Activated naive CD8-positive, alpha-beta T cell treated with anti-CD3 and anti-CD28 coated beads, Interleukin-2, amount 50 U/mL, for 24 hours (primary cell): ENCODE data around the gene IQGAP2.
"Not testable (repeated sequence)": the region's sequence is repeated elsewhere in the genome, so short reads cannot be mapped to it uniquely, and the experiment has no call there.

ENCODE experiments used
- ATAC-seq: fragments of 150-1000 bp; cut with Tn5 transposase; one replicate; pipeline ENCODE4 v1.10.0; 2021
- DNase-seq: peaks from one replicate; pipeline ENCODE4 v3.0.0; 2021
- H3K27ac Mint-ChIP-seq: one replicate; pipeline ENCODE4 v1.8.0; 2021; ENCODE audit warnings: mild to moderate bottlenecking, mixed read lengths
- H3K27me3 Mint-ChIP-seq: one replicate; pipeline ENCODE4 v1.8.0; 2021; ENCODE audit warnings: mixed read lengths
- H3K36me3 Mint-ChIP-seq: one replicate; pipeline ENCODE4 v1.8.0; 2021; ENCODE audit warnings: low read depth, mixed read lengths
- H3K4me1 Mint-ChIP-seq: one replicate; pipeline ENCODE4 v1.8.0; 2021; ENCODE audit warnings: mixed read lengths
- H3K4me3 Mint-ChIP-seq: one replicate; pipeline ENCODE4 v1.8.0; 2021; ENCODE audit warnings: mild to moderate bottlenecking, moderate library complexity, mixed read lengths
- H3K9me3 Mint-ChIP-seq: one replicate; pipeline ENCODE4 v1.8.0; 2021; ENCODE audit warnings: mixed read lengths

Gene IQGAP2

DNA sequence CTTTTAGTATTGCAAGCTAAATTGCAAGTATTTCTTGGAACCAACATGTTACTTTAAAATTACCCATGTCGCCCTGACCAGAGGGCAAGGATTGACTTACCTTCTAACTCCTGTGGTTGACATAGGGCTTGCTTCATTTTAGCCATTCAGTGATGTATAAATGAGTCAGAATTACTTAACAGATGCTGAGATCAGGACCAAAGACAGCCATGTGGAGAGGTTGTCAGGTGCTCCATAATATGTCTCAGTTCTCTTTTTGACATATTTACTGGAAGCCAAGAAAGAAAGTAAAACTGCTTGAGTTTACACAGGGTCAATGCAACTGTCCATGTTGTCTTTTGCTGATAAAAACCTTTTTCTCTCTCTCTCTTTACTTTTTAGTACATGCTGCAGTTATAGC is 186.9 kb downstream of the IQGAP2 start:
- ATAC-seq (no peak), DNase-seq (no peak)
- Mint-ChIP-seq H3K4me3 (no peak overlapping the region), H3K9me3 (no peaks in the 10 kb centered on the region), H3K27me3 (no peaks in the 10 kb centered on the region), H3K27ac (no peak overlapping the region), H3K36me3 (peaks cover 6% of the 10 kb centered on the region), H3K4me1 (peaks cover 2% of the 10 kb centered on the region)

DNA sequence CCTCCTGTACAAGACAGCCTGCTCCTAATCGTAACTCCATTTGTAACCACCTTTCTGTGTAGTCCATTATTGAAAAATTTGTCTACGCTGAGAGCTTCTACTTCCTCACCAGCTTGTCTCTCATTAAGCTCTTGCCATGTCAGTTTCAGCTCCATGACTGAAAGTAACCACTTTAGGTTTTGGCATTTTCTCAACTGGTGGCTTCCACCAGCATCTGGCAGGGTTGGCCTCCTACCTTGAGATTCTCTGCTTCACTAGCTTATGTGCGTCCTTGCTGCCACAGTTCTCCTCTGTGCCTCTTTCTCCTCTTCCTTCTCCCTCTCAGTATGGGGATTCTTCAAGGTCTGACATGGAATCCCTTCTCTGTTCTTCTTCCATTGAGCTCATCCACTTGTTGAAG is 188.3 kb downstream of the IQGAP2 start:
- ATAC-seq, result no peak
- H3K27me3 Mint-ChIP-seq, result no peaks in the 10 kb centered on the region
- H3K36me3 Mint-ChIP-seq, result peaks cover 8% of the 10 kb centered on the region
- no peak overlapping the region for H3K4me3 Mint-ChIP-seq
- DNase-seq, result no peak
- H3K27ac Mint-ChIP-seq, result no peak overlapping the region
- H3K4me1 Mint-ChIP-seq, result peaks cover 2% of the 10 kb centered on the region
- no peaks in the 10 kb centered on the region for H3K9me3 Mint-ChIP-seq

DNA sequence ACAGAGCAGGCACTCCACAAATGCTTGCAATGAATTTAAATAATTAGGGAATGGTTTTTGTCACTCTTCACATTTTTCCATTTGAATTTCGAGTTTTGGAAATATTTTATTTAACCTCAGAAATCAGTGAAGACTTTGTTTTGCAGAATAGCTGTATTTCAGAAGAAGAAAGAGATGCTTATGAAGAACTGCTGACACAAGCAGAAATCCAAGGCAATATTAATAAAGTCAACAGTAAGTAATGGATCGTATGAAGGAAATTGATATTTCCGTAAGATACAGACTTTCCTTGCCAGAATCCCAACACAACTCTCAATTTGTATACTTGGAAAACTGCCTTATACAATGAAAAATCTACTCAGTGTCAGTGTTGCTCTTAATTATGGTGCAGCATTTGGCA is 189.6 kb downstream of the IQGAP2 start:
- Mint-ChIP-seq H3K4me1 (peaks cover 2% of the 10 kb centered on the region), H3K4me3 (no peak overlapping the region), H3K27ac (no peak overlapping the region), H3K36me3 (peaks cover 9% of the 10 kb centered on the region), H3K9me3 (no peaks in the 10 kb centered on the region), H3K27me3 (no peaks in the 10 kb centered on the region)
- ATAC-seq, result no peak
- no peak for DNase-seq

DNA sequence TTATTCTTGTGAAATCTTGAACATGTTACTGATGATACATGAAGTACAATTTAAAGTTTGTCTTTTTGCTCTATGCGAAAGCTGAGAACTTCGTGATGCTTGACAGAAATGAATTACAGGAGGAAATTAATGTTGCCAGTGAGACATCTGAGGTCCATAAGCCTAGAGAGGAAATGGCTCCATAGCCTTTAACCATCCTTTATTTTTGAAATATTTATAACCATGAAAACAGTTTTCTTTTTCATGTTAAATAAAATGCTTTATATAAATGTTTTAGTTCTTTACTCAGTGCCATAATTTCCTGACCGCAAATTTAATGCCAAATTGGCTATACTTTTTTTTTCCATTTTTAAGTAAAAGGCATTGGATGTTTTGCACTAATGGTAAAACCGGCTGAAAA is 191.0 kb downstream of the IQGAP2 start:
- ATAC-seq (no peak), DNase-seq (no peak)
- Mint-ChIP-seq H3K4me1 (peaks cover 2% of the 10 kb centered on the region), H3K36me3 (peaks cover 9% of the 10 kb centered on the region), H3K4me3 (no peak overlapping the region), H3K27me3 (no peaks in the 10 kb centered on the region), H3K9me3 (no peaks in the 10 kb centered on the region), H3K27ac (no peak overlapping the region)

DNA sequence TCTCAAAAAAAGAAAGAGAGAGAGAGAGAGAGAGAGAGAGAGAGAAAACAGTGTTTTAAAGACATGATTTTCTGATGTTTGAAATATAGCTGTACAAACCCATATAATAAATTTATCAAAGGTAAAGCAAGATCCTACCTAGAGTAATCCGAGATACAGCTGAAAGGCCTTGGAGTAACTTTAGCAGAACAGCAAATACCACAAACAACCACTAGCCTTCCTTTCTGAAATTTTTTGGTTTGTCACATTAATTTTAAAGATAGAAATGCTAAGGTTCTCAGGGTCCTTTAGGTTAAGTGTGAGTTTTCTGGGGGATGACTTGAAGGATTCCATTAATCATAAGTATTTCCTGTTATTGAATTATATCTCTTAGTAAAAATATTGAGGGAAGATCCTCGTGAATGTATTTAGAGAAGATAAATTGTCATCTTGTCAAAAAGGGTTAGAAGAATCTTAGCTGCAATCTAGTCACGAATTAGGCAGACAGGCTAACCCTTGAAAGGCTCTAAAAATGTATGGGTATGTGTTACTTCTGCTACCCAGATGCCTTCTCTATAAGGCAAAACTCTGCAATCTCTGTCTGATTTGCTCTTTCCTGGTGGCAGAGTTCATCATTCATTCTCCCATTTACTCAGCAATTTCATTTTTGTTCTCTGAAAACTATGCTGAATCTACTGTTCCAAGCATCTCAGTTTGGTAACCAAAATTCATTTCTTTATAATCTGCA is 192.8 kb downstream of the IQGAP2 start:
- H3K27ac Mint-ChIP-seq, result no peak overlapping the region

DNA sequence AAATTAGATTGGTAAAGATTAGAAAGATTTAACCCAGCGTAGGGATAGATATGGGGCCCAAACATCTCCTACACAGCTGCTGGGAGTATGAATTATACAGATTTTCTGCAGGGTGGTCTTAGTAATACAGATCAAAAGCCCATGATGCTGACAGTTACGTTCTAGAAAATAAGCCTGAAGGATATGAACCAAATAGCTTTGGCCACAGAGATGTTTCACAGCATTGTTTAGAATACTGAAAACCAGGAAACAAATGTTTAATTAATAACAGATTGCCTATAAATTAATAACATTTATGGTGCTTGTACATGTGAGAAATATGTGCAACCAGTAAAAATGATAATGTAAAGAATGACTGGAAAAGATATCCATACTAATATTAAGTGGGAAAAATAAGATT is 195.4 kb downstream of the IQGAP2 start:
- Mint-ChIP-seq H3K27ac (no peak overlapping the region), H3K4me3 (no peak overlapping the region), H3K9me3 (no peaks in the 10 kb centered on the region), H3K36me3 (peaks cover 10% of the 10 kb centered on the region), H3K27me3 (no peaks in the 10 kb centered on the region), H3K4me1 (peaks cover 2% of the 10 kb centered on the region)
- no peak for ATAC-seq
- no peak for DNase-seq

More for the DNA sequence above, 192.8 kb downstream of the IQGAP2 start:
- Mint-ChIP-seq H3K27me3 (no peaks in the 10 kb centered on the region), H3K36me3 (peaks cover 6% of the 10 kb centered on the region), H3K4me3 (no peak overlapping the region), H3K9me3 (no peaks in the 10 kb centered on the region), H3K4me1 (peaks cover 2% of the 10 kb centered on the region)
- ATAC-seq, result no peak
- no peak for DNase-seq

DNA sequence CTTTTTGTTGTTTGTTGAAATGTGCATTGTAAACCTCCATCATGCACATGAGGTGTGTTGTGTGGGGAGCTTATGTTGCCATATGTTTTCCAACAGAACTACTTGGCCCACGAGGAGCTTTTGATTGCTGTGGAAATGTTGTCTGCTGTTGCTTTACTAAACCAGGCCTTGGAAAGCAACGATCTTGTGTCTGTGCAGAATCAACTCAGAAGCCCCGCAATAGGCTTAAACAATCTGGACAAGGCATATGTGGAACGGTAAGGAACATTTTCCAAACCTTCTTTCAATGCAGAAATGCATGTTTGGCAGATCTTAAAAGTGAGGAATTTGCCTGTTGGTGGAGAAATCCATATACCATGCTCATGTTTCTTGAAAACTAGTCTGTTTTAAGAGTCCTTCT is 197.6 kb downstream of the IQGAP2 start:
- Mint-ChIP-seq H3K4me3 (no peak overlapping the region), H3K27me3 (no peaks in the 10 kb centered on the region), H3K9me3 (no peaks in the 10 kb centered on the region), H3K4me1 (no peaks in the 10 kb centered on the region), H3K27ac (no peak overlapping the region), H3K36me3 (peaks cover 18% of the 10 kb centered on the region)
- ATAC-seq (no peak), DNase-seq (no peak)

DNA sequence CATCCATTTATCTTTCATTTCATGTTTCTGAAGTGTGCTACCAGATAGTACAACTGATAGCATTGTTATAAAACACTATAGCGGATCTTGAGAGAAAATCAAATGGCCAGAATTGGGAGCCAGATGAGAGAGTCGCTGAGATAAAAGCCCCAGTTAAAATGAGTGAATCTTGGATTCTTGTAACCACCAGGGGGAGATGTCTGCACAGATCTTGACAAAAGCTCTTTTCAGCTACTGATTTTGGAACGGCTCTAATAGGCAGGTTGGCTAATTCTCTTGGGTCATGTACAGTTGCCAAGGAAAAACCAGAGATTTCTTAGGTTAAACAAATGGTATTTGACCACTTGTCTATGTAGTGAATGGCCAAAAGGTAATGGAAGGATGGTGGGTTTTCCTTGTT is 198.4 kb downstream of the IQGAP2 start:
- H3K36me3 Mint-ChIP-seq, result peaks cover 15% of the 10 kb centered on the region
- H3K4me1 Mint-ChIP-seq, result no peaks in the 10 kb centered on the region
- no peaks in the 10 kb centered on the region for H3K9me3 Mint-ChIP-seq
- ATAC-seq (no peak), DNase-seq (no peak)
- H3K27ac Mint-ChIP-seq, result no peak overlapping the region
- H3K27me3 Mint-ChIP-seq, result no peaks in the 10 kb centered on the region
- H3K4me3 Mint-ChIP-seq, result no peak overlapping the region

DNA sequence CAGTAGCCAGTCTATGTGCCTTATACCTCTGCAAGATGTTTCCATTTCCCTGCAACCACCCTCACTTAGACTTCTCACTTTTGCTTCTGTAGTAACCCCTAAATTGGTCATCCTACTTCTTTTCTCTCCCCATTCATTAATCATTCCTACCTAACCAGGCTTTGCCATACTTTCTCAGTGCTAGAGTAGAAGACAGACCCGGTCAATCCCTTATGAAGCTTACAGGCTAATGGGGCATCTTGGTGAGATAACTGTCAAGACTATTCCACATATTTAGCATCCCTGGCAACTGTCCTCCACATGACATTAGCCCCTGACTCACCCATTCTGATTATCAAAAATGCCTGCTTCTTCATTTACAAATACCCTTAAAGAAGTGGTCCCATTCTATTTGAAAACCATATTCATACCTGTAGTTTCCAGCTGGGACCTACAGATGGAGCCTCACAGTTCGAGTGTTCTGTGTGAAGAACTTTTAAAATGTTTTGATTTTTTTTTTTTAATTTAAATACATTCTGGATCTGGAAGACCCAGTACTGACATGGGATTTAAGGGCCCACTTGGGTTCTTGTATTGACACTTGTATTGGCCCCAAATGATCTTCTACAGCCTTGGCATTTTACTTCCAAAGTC is 199.1 kb downstream of the IQGAP2 start:
- Mint-ChIP-seq H3K4me3 (no peak overlapping the region), H3K27me3 (no peaks in the 10 kb centered on the region), H3K27ac (no peak overlapping the region), H3K36me3 (peaks cover 15% of the 10 kb centered on the region), H3K4me1 (peaks cover 4% of the 10 kb centered on the region), H3K9me3 (no peaks in the 10 kb centered on the region)
- DNase-seq (no peak), ATAC-seq (no peak)

DNA sequence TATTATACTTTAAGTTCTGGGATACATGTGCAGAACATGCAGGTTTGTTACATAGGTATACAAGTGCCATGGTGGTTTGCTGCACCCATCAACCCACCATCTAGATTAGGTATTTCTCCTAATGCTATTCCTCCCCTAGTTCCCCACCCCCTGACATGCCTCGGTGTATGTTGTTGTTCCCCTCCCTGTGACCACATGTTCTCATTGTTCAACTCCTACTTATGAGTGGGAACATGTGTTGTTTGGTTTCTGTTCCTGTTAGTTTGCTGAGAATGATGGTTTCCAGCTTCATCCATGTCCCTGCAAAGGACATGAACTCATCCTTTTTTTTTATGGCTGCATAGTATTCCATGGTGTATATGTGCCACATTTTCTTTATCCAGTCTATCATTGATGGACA is 200.9 kb downstream of the IQGAP2 start:
- H3K36me3 Mint-ChIP-seq, result peaks cover 15% of the 10 kb centered on the region

DNA sequence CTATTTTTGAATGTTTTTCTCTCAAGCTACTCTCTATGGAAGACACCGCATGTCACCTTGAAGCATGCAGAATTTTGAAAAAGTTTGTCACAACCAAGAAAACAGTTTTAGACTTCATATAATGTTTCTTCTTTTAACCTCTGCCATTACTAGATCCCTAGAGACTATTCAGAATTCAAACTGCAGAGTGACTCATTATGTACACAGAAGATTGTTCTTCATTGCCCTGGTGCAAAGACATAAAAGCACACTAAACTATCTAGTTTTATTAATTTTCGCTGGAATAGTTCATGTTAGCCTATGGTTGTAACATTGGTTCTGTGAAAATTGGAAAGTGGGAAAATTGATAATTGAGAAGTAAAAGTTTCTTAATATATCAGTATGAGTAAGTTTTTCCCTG is 201.8 kb downstream of the IQGAP2 start:
- Mint-ChIP-seq H3K36me3 (peaks cover 15% of the 10 kb centered on the region), H3K9me3 (no peaks in the 10 kb centered on the region), H3K27me3 (no peaks in the 10 kb centered on the region), H3K4me1 (peaks cover 14% of the 10 kb centered on the region), H3K27ac (no peak overlapping the region), H3K4me3 (no peak overlapping the region)
- DNase-seq (no peak), ATAC-seq (no peak)

More for the DNA sequence above, 200.9 kb downstream of the IQGAP2 start:
- not testable (repeated sequence) for DNase-seq, H3K27ac Mint-ChIP-seq, ATAC-seq, H3K9me3 Mint-ChIP-seq, H3K4me1 Mint-ChIP-seq, H3K27me3 Mint-ChIP-seq, H3K4me3 Mint-ChIP-seq

DNA sequence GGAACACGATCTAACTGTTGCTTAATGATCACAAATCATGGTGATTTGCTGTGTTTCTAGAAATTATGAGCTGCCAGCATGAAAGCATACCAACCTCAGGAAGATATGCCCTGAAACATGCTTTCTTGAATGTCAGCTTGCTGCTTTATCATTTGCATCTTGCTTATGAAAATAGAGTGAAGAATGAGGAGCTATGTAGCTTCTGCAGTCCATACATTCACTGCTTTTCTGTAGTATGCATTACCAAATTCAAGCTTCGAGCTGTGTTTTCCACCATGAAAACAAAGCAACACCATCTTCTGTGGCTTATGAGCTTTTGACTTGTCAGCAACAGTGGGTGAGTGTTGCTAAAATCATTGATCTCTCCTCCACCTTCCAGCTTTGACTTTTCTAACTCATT is 203.6 kb downstream of the IQGAP2 start:
- Mint-ChIP-seq H3K27me3 (no peaks in the 10 kb centered on the region), H3K36me3 (peaks cover 15% of the 10 kb centered on the region), H3K4me1 (peaks cover 16% of the 10 kb centered on the region), H3K27ac (no peak overlapping the region), H3K9me3 (no peaks in the 10 kb centered on the region), H3K4me3 (no peak overlapping the region)
- no peak for DNase-seq
- no peak for ATAC-seq

DNA sequence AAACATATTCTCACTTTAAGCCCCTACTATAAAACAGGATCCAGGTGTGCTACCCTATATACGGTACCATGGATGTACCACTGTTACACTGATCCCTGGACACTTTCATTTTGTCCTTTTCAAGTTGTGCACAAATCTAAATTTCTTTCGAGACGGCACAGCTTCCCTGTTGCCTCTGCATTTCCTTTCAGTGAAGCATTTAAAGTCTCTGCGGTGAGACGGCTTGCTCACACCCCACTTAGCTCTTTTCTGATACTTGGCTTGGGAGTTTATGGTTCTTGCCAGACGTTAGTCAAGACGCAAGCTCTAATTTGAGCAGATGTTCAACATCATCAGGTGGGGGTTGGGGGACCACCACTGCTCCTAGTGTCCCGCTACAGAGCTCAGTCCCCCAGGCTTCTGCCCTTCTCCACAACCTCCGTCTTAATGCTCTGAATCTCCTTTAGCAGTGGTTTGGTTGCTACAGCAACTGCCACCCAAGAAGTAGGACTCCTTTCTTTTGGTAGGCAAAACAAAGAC is 204.3 kb downstream of the IQGAP2 start:
- Mint-ChIP-seq H3K4me3 (no peak overlapping the region), H3K27ac (no peak overlapping the region), H3K9me3 (no peaks in the 10 kb centered on the region), H3K36me3 (peaks cover 18% of the 10 kb centered on the region), H3K4me1 (peaks cover 16% of the 10 kb centered on the region), H3K27me3 (no peaks in the 10 kb centered on the region)
- no peak for ATAC-seq
- no peak for DNase-seq

DNA sequence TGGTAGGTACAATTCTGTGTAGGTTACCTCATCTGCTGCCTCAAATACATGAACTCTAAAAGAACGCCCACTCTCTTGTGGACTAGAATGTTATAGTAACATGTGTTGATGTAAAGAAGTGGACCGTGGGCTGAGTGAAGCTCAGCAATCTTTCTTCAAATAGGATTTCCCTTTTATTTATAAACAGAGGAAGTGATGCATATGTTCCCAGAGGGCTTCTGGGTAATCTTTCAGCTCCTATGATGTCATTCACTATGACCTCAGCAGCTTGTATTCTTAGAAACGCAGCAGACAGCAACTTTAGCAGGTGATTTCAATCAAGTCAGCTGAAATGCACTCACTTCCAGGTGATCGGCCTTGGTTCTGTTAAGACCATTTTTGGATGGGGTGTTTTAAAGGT is 205.7 kb downstream of the IQGAP2 start:
- DNase-seq, result no peak
- H3K27ac Mint-ChIP-seq, result no peak overlapping the region
- no peaks in the 10 kb centered on the region for H3K9me3 Mint-ChIP-seq
- H3K4me3 Mint-ChIP-seq, result no peak overlapping the region
- no peak for ATAC-seq
- peaks cover 20% of the 10 kb centered on the region for H3K36me3 Mint-ChIP-seq
- H3K27me3 Mint-ChIP-seq, result no peaks in the 10 kb centered on the region
- peaks cover 16% of the 10 kb centered on the region for H3K4me1 Mint-ChIP-seq

DNA sequence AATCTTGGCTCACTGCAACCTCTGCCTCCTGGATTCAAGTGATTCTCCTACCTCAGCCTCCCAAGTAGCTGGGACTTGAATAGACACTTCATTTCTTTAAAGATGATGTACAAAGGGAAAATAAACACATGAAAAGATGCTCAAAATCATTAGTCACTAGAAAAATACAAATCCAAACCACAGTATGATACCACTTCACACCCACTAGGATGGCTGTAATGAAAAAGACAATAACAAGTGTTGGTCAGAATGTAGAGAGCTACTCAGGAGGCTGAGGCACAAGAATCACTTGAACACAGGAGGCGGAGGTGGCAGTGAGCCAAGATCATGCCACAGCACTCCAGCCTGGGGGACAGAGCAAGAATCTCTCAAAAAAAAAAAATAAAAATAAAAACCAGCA is 207.1 kb downstream of the IQGAP2 start:
- DNase-seq (no peak), ATAC-seq (no peak)
- H3K9me3 Mint-ChIP-seq, result no peaks in the 10 kb centered on the region
- H3K27ac Mint-ChIP-seq, result no peak overlapping the region
- no peak overlapping the region for H3K4me3 Mint-ChIP-seq
- H3K4me1 Mint-ChIP-seq, result peaks cover 16% of the 10 kb centered on the region
- H3K36me3 Mint-ChIP-seq, result peaks cover 16% of the 10 kb centered on the region
- no peaks in the 10 kb centered on the region for H3K27me3 Mint-ChIP-seq
